SIG-M5 (cell line): ENCODE measurements around the gene UBE3B.

Source experiments
- DNase-seq: peaks from one replicate; lab custom pipeline; 2025; lab: John Stamatoyannopoulos, UW

The UBE3B gene

GRCh38 chr12:109529691-109530640 is 52.5 kb downstream of the UBE3B start:
- no peak for DNase-seq

- no peak for DNase-seq
These were observed 54.0 kb downstream of the UBE3B start for GRCh38 chr12:109531411-109531810.

- DNase-seq, result no peak
These were observed 55.5 kb downstream of the UBE3B start for GRCh38 chr12:109532721-109533486.

GRCh38 chr12:109533487-109533740 is 56.0 kb downstream of the UBE3B start:
- no peak for DNase-seq

- no peak for DNase-seq
These were observed 57.0 kb downstream of the UBE3B start for GRCh38 chr12:109534456-109534855.

- DNase-seq, result no peak
These were observed 57.9 kb downstream of the UBE3B start for GRCh38 chr12:109535231-109535862.

GRCh38 chr12:109535863-109536250 is 58.4 kb downstream of the UBE3B start:
- DNase-seq, result no peak

- no peak for DNase-seq
These were observed 59.7 kb downstream of the UBE3B start for GRCh38 chr12:109537136-109537535.

- DNase-seq, result no peak
These were observed 60.9 kb downstream of the UBE3B start for GRCh38 chr12:109538191-109538863.

GRCh38 chr12:109539508-109539907 is 62.1 kb downstream of the UBE3B start:
- DNase-seq, result no peak

- DNase-seq, result no peak
These were observed 63.3 kb downstream of the UBE3B start for GRCh38 chr12:109540526-109541412.

GRCh38 chr12:109541413-109541726 is 63.9 kb downstream of the UBE3B start:
- DNase-seq, result no peak

- DNase-seq, result no peak
These were observed 64.6 kb downstream of the UBE3B start for GRCh38 chr12:109542014-109542413.

- no peak for DNase-seq
These were observed 65.4 kb downstream of the UBE3B start for GRCh38 chr12:109542876-109543275.

- no peak for DNase-seq
These were observed 67.6 kb downstream of the UBE3B start for GRCh38 chr12:109544955-109545531.

GRCh38 chr12:109545826-109546225 is 68.4 kb downstream of the UBE3B start:
- no peak for DNase-seq

GRCh38 chr12:109547286-109547685 is 69.9 kb downstream of the UBE3B start:
- DNase-seq, result no peak

GRCh38 chr12:109548258-109548657 is 70.8 kb downstream of the UBE3B start:
- no peak for DNase-seq

- no peak for DNase-seq
These were observed 72.3 kb downstream of the UBE3B start for GRCh38 chr12:109549613-109550270.

- DNase-seq, result no peak
These were observed 72.8 kb downstream of the UBE3B start for GRCh38 chr12:109550281-109550680.

- DNase-seq, result no peak
These were observed 73.7 kb downstream of the UBE3B start for GRCh38 chr12:109551108-109551507.
